ENCODE results near the gene CACNA1C. TPM values are rescaled to one million over a fixed set of nuclear protein-coding genes. Genes with fewer than 3 reads are reported as not detected.

Gene CACNA1C
- total RNA-seq, 2 donors from 2014 or later: 70.0 to 127 TPM

DNA sequence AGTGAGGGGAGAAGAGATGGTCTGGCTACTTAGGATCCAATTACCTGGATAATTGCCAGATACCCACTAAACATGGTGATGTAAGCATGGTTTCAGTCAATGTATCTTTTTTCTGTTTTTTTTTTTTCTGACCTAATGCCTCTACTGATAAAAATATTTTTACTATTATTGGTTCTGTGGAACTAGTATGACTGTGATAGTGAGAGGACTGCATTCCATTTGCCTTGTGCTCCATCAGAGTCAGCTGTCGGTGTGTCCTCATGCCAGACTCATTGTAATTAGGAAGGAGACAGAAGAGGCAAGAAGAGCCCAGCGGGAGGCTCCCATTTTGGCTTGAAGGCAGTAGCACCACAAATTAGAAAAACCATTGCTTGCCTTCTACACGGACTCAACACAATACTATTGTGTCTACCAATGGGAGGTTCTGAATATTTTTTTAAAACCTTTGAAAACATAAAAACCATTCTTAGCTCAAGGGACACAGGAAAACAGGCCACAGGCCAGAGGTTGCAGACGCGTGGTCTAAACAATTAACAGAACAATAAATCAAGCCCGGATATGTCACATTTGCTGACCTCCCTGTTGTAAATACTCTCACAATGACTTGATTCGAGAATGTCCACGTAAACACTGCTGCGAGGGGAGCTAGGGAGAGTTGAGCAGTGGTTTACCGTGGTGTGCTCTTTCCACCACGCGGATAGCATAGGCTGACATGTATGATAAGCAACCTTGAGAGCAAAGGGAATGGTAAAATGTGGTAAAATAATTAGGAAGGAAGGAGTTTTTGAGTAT lies 35.0 kb upstream of the CACNA1C start:
- Histone ChIP-seq H3K27me3 (replicated peaks; ENCODE audit: insufficient read depth) (no peaks in the 10 kb centered on the region), H3K27ac (no peak overlapping the region), H3K36me3 (no peaks in the 10 kb centered on the region), H3K9me3 (no peaks in the 10 kb centered on the region), H3K4me3 (no peak overlapping the region), H3K4me1 (ENCODE audit: control insufficient read depth in 1 of 2, low read depth in 2 of 2) (no peaks in the 10 kb centered on the region)
- ATAC-seq (ENCODE audit: insufficient number of reproducible peaks, low FRiP score, low read depth) (no peak), DNase-seq (ENCODE audit: low spot score) (no peak)
- TF ChIP-seq, protein P1, sequence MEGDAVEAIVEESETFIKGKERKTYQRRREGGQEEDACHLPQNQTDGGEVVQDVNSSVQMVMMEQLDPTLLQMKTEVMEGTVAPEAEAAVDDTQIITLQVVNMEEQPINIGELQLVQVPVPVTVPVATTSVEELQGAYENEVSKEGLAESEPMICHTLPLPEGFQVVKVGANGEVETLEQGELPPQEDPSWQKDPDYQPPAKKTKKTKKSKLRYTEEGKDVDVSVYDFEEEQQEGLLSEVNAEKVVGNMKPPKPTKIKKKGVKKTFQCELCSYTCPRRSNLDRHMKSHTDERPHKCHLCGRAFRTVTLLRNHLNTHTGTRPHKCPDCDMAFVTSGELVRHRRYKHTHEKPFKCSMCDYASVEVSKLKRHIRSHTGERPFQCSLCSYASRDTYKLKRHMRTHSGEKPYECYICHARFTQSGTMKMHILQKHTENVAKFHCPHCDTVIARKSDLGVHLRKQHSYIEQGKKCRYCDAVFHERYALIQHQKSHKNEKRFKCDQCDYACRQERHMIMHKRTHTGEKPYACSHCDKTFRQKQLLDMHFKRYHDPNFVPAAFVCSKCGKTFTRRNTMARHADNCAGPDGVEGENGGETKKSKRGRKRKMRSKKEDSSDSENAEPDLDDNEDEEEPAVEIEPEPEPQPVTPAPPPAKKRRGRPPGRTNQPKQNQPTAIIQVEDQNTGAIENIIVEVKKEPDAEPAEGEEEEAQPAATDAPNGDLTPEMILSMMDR (IDR thresholded peaks at IDR 0.05): no peak

DNA sequence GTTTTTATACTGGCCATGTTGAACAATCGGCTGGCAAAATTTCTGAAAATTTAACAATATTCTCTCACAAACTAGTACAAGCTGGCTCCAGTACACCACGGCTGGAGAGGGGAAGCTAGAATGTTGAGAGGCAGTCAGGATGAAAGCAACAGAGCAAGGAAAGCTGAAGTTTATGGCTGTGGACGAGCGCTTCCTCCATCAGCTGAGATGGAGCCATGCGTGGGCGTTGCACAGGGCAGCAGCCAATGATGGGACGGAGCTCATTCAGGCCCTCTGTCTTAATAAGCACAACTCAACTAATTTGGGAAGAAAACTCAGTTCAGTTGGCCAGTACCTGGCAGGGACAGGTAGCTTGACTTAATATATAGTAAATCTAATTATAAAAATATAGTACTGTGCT lies 34.4 kb upstream of the CACNA1C start:
- H3K36me3 ChIP-seq: no peaks in the 10 kb centered on the region

GRCh38 chr12:2019126-2019525 lies 33.7 kb upstream of the CACNA1C start:
- DNase-seq (ENCODE audit: low spot score) (no peak), ATAC-seq (ENCODE audit: insufficient number of reproducible peaks, low FRiP score, low read depth) (no peak)
- Histone ChIP-seq H3K4me3 (no peak overlapping the region), H3K9me3 (no peaks in the 10 kb centered on the region), H3K27me3 (replicated peaks; ENCODE audit: insufficient read depth) (no peaks in the 10 kb centered on the region), H3K36me3 (no peaks in the 10 kb centered on the region), H3K4me1 (ENCODE audit: control insufficient read depth in 1 of 2, low read depth in 2 of 2) (no peaks in the 10 kb centered on the region), H3K27ac (no peak overlapping the region)
- TF ChIP-seq, protein P1 (IDR thresholded peaks at IDR 0.05): no peak

More for the DNA sequence above, 34.4 kb upstream of the CACNA1C start:
- no peak for DNase-seq (ENCODE audit: low spot score)
- no peak overlapping the region for H3K27ac ChIP-seq
- TF ChIP-seq, protein P1 (IDR thresholded peaks at IDR 0.05): no peak
- ATAC-seq (ENCODE audit: insufficient number of reproducible peaks, low FRiP score, low read depth): no peak
- H3K27me3 ChIP-seq (replicated peaks; ENCODE audit: insufficient read depth): no peaks in the 10 kb centered on the region
- no peak overlapping the region for H3K4me3 ChIP-seq
- no peaks in the 10 kb centered on the region for H3K4me1 ChIP-seq (ENCODE audit: control insufficient read depth in 1 of 2, low read depth in 2 of 2)
- no peaks in the 10 kb centered on the region for H3K9me3 ChIP-seq

DNA sequence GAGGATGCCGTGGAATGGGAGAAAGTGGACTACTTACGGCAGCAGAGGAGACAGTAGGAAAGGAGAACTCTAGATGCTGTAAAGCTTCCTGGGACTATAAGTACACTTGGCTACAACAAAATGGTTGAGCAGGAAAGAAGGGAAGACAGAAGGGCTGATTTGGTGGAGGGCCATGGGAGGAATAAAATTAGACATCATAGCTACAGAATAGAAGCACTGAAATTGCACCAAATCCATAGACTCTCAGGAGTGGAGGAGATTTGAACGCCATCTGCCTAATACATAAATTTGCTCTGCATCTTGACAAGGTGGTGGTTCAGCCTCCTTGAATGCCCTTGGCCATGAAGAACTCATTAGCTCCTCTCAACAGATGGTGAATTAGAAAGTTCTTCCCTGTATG lies 32.3 kb upstream of the CACNA1C start:
- H3K27ac ChIP-seq: no peak overlapping the region
- H3K4me1 ChIP-seq (ENCODE audit: control insufficient read depth in 1 of 2, low read depth in 2 of 2): no peaks in the 10 kb centered on the region
- H3K27me3 ChIP-seq (replicated peaks; ENCODE audit: insufficient read depth): no peaks in the 10 kb centered on the region
- ATAC-seq (ENCODE audit: insufficient number of reproducible peaks, low FRiP score, low read depth) (no peak), DNase-seq (ENCODE audit: low spot score) (no peak)
- H3K36me3 ChIP-seq: no peaks in the 10 kb centered on the region
- TF ChIP-seq, protein P1 (IDR thresholded peaks at IDR 0.05): no peak
- no peaks in the 10 kb centered on the region for H3K9me3 ChIP-seq
- no peak overlapping the region for H3K4me3 ChIP-seq

DNA sequence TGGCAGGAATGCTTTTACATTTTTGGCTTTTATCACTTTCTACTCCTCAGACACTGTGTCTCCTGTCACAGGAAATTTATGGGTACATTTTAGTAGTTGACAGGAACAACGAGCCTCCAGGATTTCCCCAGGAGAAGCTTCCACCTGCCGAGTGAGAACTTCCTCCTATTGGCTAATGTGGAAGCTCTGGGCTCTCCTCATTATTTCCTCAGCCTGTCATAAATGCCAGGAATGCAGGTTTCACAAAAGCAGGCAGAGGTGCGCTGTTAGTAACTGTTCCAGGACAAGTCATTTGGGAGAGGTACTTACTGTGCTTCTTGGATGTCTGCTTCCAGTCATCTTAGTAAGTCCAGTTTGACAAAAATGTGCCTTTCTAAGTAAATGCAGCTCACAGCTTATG lies 29.4 kb upstream of the CACNA1C start:
- no peak overlapping the region for H3K27ac ChIP-seq
- H3K4me3 ChIP-seq: no peak overlapping the region
- no peak for ATAC-seq (ENCODE audit: insufficient number of reproducible peaks, low FRiP score, low read depth)
- no peak for DNase-seq (ENCODE audit: low spot score)
- H3K36me3 ChIP-seq: no peaks in the 10 kb centered on the region
- no peaks in the 10 kb centered on the region for H3K9me3 ChIP-seq
- TF ChIP-seq, protein P1 (IDR thresholded peaks at IDR 0.05): no peak
- H3K4me1 ChIP-seq (ENCODE audit: control insufficient read depth in 1 of 2, low read depth in 2 of 2): peaks cover 0 to 10% of the 10 kb centered on the region in 2 donors
- no peaks in the 10 kb centered on the region for H3K27me3 ChIP-seq (replicated peaks; ENCODE audit: insufficient read depth)

All from thoracic aorta (tissue), 2 donors.